A549 (cell line): ENCODE results near the gene BEST3. TPM values are rescaled to one million over a fixed set of nuclear protein-coding genes. Genes with fewer than 3 reads are reported as not detected.
"Not testable (repeated sequence)": the region's sequence is repeated elsewhere in the genome, so short reads cannot be mapped to it uniquely, and the experiment has no call there.

Source experiments
- ATAC-seq, 2 experiments: fragments of 200-7000 bp in 1 of 2; fragments of >200 bp in 1 of 2; cut with Nextera tagmentation in 1 of 2; cut with Tn5 transposase in 1 of 2; 3 replicates each; pipeline versions ENCODE4 v1.8.0 to v1.9.1; 2018 to 2020; ENCODE audit warnings: mild to moderate bottlenecking in 1 of 2, moderate library complexity in 1 of 2
- CTCF ChIA-PET: fragments of 300-600 bp; sonication (Branson Sonifier 250); formaldehyde crosslinking; extraction: SDS; loops from one replicate; lab custom pipeline; 2021; ENCODE audit warnings: antibody characterized with exemption, inconsistent platforms; lab: Yijun Ruan, JAX
- POLR2A ChIA-PET: fragments of 350-600 bp; formaldehyde crosslinking; extraction: SDS; loops from one replicate; lab custom pipeline; 2021; ENCODE audit warnings: antibody characterized with exemption, inconsistent platforms; lab: Yijun Ruan, JAX
- DNase-seq, 2 experiments: peaks; one replicate each; pipeline versions ENCODE4 v3.0.0 to v3.0.0-alpha.2; 2011 to 2016; ENCODE audit warnings: low read depth in 1 of 2, low spot score in 1 of 2
- FAIRE-seq: peaks from 2 replicates; lab custom pipeline; 2011; peaks lifted over from hg19 to GRCh38; lab: Jason Lieb, UNC
- H3K27ac ChIP-seq, 2 experiments: fragments of >200 bp; sonication (Bioruptor Twin); formaldehyde crosslinking; 3 replicates each; pipeline ENCODE4 v1.5.1; 2016 to 2017
- H3K4me1 ChIP-seq: fragments of >200 bp; sonication (Bioruptor Twin); formaldehyde crosslinking; 3 replicates; pipeline ENCODE4 v1.6.1; 2016
- H3K4me2 ChIP-seq: fragments of >200 bp; sonication (Bioruptor Twin); formaldehyde crosslinking; 3 replicates; pipeline ENCODE4 v1.6.1; 2016
- H3K4me3 ChIP-seq: fragments of >200 bp; sonication (Bioruptor Twin); formaldehyde crosslinking; 3 replicates; pipeline ENCODE4 v1.5.1; 2016
- H3K9me3 ChIP-seq: fragments of >200 bp; sonication (Bioruptor Twin); formaldehyde crosslinking; 3 replicates; pipeline ENCODE4 v1.6.1; 2016
- CHD2 ChIP-seq: fragments of 150-350 bp; IDR thresholded peaks from 2 replicates; pipeline ENCODE4 v1.6.1; 2014; ENCODE audit warnings: low read length; ENCODE audit not compliant: partially characterized antibody
- CTCF ChIP-seq: fragments of >200 bp; sonication (Bioruptor Twin); formaldehyde crosslinking; IDR thresholded peaks from 3 replicates; pipeline ENCODE4 v1.5.1; 2016
- FOXS1 ChIP-seq: fragments of 250-450 bp; sonication (Bioruptor Pico); IDR thresholded peaks from 2 replicates; pipeline ENCODE4 v1.5.0; 2020; ENCODE audit warnings: mild to moderate bottlenecking, moderate library complexity
- GATA3 ChIP-seq: IDR thresholded peaks from 2 replicates; pipeline ENCODE4 v1.6.1; 2012; ENCODE audit warnings: borderline replicate concordance
- HES2 ChIP-seq: fragments of >200 bp; sonication (Bioruptor Twin); formaldehyde crosslinking; IDR thresholded peaks from 2 replicates; pipeline ENCODE4 v1.6.1; 2016
- HMGXB4 ChIP-seq: fragments of 250-450 bp; sonication (Bioruptor Pico); IDR thresholded peaks from 2 replicates; pipeline ENCODE4 v1.5.0; 2021; ENCODE audit warnings: mild to moderate bottlenecking, moderate library complexity, borderline replicate concordance
- HOXB13 ChIP-seq: fragments of 250-450 bp; sonication (Bioruptor Pico); IDR thresholded peaks from 2 replicates; pipeline ENCODE4 v1.5.0; 2020; ENCODE audit warnings: low read depth, mild to moderate bottlenecking, moderate library complexity
- KDM1A ChIP-seq: fragments of 200-600 bp; sonication (generic); IDR thresholded peaks from 2 replicates; pipeline ENCODE4 v1.6.1; 2016; ENCODE audit warnings: low read depth, mild to moderate bottlenecking
- PBX3 ChIP-seq: IDR thresholded peaks from 2 replicates; pipeline ENCODE4 v1.6.1; 2012
- RAD21 ChIP-seq, 2 experiments: fragments of >200 bp in 1 of 2; sonication (Bioruptor Twin) in 1 of 2; formaldehyde crosslinking in 1 of 2; IDR thresholded peaks in 1 of 2; conservative IDR thresholded peaks in 1 of 2; 2 replicates in 1 of 2; 3 replicates in 1 of 2; pipeline ENCODE4 v1.6.1; 2012 to 2018; ENCODE audit warnings: inconsistent platforms in 1 of 2
- RARB ChIP-seq: fragments of 250-450 bp; sonication (Bioruptor Pico); IDR thresholded peaks from 2 replicates; pipeline ENCODE4 v1.8.0; 2021; ENCODE audit warnings: mild to moderate bottlenecking, moderate library complexity
- SMC3 ChIP-seq: fragments of >200 bp; sonication (Bioruptor Twin); formaldehyde crosslinking; IDR thresholded peaks from 3 replicates; pipeline ENCODE4 v1.6.1; 2018; ENCODE audit warnings: inconsistent platforms
- TFCP2L1 ChIP-seq: fragments of 250-450 bp; sonication (Bioruptor Pico); IDR thresholded peaks from 2 replicates; pipeline ENCODE4 v1.5.0; 2021; ENCODE audit warnings: mild to moderate bottlenecking
- ZSCAN20 ChIP-seq: fragments of 250-450 bp; sonication (Bioruptor Pico); IDR thresholded peaks from 2 replicates; pipeline ENCODE4 v1.8.0; 2022; ENCODE audit warnings: mild to moderate bottlenecking, moderate library complexity
- WGBS: methylation state at CpG from one replicate; pipeline ENCODE4 v1.1.6; 2017; ENCODE audit errors: missing lambda C conversion rate; 5-methylcytosine and 5-hydroxymethylcytosine counted together
- polyA plus RNA-seq, 4 experiments: library from polyadenylated mRNA; depleted of rRNA in 3 of 4; stranded (reverse); fragments of >200 nt; fragmentation: RNase III in 1 of 4; extraction: RNeasy Plus Mini Kit Qiagen cat#74134 plus additional on column Dnase treatment in 1 of 4; gene quantifications; 2 replicates in 3 of 4; 3 replicates in 1 of 4; pipeline ENCODE4 v1.2.3, GENCODE V29; 2011 to 2017

The BEST3 gene
- polyA plus RNA-seq, 2 of the 4 experiments (the other 2 are of a cell fraction): 0.57 to 1.2 TPM

- no peak overlapping the region for H3K4me3 ChIP-seq
- H3K9me3 ChIP-seq: no peaks in the 10 kb centered on the region
- FAIRE-seq: no peak
- H3K4me1 ChIP-seq: no peaks in the 10 kb centered on the region
- TF ChIP-seq RARB: no peak
- no peak for TF ChIP-seq KDM1A
- no peak for TF ChIP-seq GATA3
- TF ChIP-seq TFCP2L1: no peak
- TF ChIP-seq HMGXB4: no peak
- no peak for TF ChIP-seq FOXS1 (CRISPR knock-in tag)
- TF ChIP-seq, all 56 proteins: peak for 0
- WGBS: 89% methylated on average over 4 of the region's 4 CpGs
- ChIA-PET POLR2A (no interaction called here), CTCF (interaction anchor here (0.7 to 1.2 kb wide), 3 partner anchors 10 to 40 kb away, joined by 3 to 4 read pairs (median 3); no protein-coding TSS in a partner anchor)
- no peak for DNase-seq
- Histone ChIP-seq H3K27ac (no peak overlapping the region), H3K4me2 (no peak overlapping the region)
- ATAC-seq: no peak
These were observed 27.5 kb downstream of the BEST3 start for GRCh38 chr12:69671597-69671996.

GRCh38 chr12:69666798-69667197 lies 32.3 kb downstream of the BEST3 start:
- FAIRE-seq: no peak
- Histone ChIP-seq H3K9me3 (no peaks in the 10 kb centered on the region), H3K4me1 (no peaks in the 10 kb centered on the region), H3K4me3 (no peak overlapping the region), H3K27ac (no peak overlapping the region), H3K4me2 (no peak overlapping the region)
- 76% methylated on average over 2 of the region's 2 CpGs for WGBS
- POLR2A ChIA-PET: no interaction called here
- TF ChIP-seq ZSCAN20 (CRISPR knock-in tag) (no peak), PBX3 (no peak), HES2 (no peak), RAD21 (conservative IDR thresholded peaks at IDR 0.05 in 1 of 2, IDR thresholded peaks at IDR 0.05 in 1 of 2) (no peak), CTCF (no peak), CHD2 (no peak), GATA3 (no peak), HOXB13 (CRISPR knock-in tag) (no peak)
- CTCF ChIA-PET: interaction anchor here (2.8 kb wide), 1 partner anchor 27 kb away, joined by 9 read pairs; no protein-coding TSS in a partner anchor
- no peak for DNase-seq
- ATAC-seq: no peak

- H3K9me3 ChIP-seq, H3K4me1 ChIP-seq, H3K27ac ChIP-seq, FAIRE-seq, POLR2A ChIA-PET, H3K4me3 ChIP-seq, H3K4me2 ChIP-seq: not testable (repeated sequence)
- ATAC-seq: peak; percentile 79 to 88
- peak in 1 of 2 experiments; percentile 33 for DNase-seq
- TF ChIP-seq SMC3: 0 out of 3 replicates have a peak, but pooled peaks have one; percentile 18
- CTCF ChIA-PET: interaction anchor here (0.8 to 2.0 kb wide), 3 partner anchors 9 to 12 kb away, joined by 4 to 9 read pairs (median 8); no protein-coding TSS in a partner anchor
- 65% methylated on average over 5 of the region's 6 CpGs for WGBS
These were observed 34.1 kb downstream of the BEST3 start for GRCh38 chr12:69664930-69665377.
